ENCODE results near the gene CALD1.
"Not testable (repeated sequence)": the region's sequence is repeated elsewhere in the genome, so short reads cannot be mapped to it uniquely, and the experiment has no call there.

CALD1 gene

DNA sequence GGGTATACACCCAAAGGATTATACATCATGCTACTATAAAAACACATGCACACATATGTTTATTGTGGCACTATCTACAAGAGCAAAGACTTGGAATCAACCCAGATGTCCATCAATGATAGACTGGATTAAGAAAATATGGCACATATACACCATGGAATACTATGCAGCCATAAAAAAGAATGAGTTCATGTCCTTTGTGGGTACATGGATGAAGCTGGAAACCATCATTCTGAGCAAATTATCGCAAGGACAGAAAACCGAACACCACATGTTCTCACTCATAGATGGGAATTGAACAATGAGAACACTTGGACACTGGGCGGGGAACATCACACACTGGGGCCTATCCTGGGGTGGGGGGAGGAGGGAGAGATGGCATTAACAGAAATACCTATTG, 202.2 kb downstream of the CALD1 start:
- DNase-seq (ENCODE audit: low spot score); H2BK12ac ChIP-seq (ENCODE audit: low read length); H3K9ac ChIP-seq (ENCODE audit: low read depth, low read length, poor library complexity); H2AK5ac ChIP-seq (ENCODE audit: low read depth, low read length); H4K91ac ChIP-seq (ENCODE audit: low read depth, low read length, poor library complexity); H3K23ac ChIP-seq (ENCODE audit: low read depth, low read length, poor library complexity); H3K4ac ChIP-seq (ENCODE audit: low read length); H3K27me3 ChIP-seq (ENCODE audit: control insufficient read depth in 3 of 3, insufficient read depth in 3 of 3, low read depth in 1 of 3, low read length in 3 of 3); H3K27ac ChIP-seq (replicated peaks; ENCODE audit: low read length); H3K4me3 ChIP-seq (ENCODE audit: low read length in 2 of 2); H3K14ac ChIP-seq (ENCODE audit: low read length); H3K4me1 ChIP-seq (ENCODE audit: control insufficient read depth in 2 of 2, insufficient read depth in 1 of 2, low read depth in 1 of 2, low read length in 2 of 2); H2BK5ac ChIP-seq (ENCODE audit: low read length); H4K8ac ChIP-seq (ENCODE audit: low read depth, low read length); H2BK120ac ChIP-seq (ENCODE audit: low read depth, low read length); H3K36me3 ChIP-seq (replicated peaks in 1 of 2; ENCODE audit: control insufficient read depth in 2 of 2, insufficient read depth in 2 of 2, low read length in 2 of 2); H2AFZ ChIP-seq (ENCODE audit: low read length); H2BK15ac ChIP-seq (ENCODE audit: low read length); H3K4me2 ChIP-seq (ENCODE audit: insufficient read depth, low read length, poor library complexity, severe bottlenecking); H3K79me1 ChIP-seq (ENCODE audit: low read depth, low read length); H3K9me3 ChIP-seq (replicated peaks in 1 of 2; ENCODE audit: control insufficient read depth in 2 of 2, insufficient read depth in 1 of 2, low read depth in 1 of 2, low read length in 2 of 2); H3K18ac ChIP-seq (ENCODE audit: low read length): not testable (repeated sequence)
- WGBS, 2 donors (ENCODE audit: extremely low coverage in 2 of 2, insufficient read length in 2 of 2, insufficient replicate concordance in 1 of 2): no CpG with 5 or more reads among the region's 3 CpGs

DNA sequence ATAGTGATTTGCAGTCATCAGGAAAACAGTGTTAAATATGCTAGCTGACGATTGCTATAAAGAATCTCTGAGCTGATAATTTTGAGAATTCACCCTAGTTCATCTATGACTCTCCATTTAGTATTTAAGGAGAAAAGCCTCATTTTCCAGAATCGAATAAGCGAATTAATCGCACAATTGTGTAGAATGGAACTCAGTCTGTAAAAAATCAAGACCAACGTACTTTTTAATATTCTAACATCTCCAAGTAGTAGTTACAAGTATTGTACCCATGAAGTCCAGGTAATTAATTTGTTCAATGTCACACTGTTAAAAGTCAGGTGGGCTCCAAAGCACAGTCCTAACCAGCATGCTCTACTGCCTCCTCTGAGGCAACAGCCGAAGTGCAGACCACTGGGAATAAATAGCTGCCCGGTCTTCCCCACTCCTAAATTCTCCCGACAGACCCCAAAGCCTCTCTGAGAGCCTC, 206.5 kb downstream of the CALD1 start:
- H3K4me3 ChIP-seq (ENCODE audit: low read length in 2 of 2): peak overlapping the region in 1 of 2 donors; percentile 69
- whole genome bisulfite sequencing, 2 donors (ENCODE audit: extremely low coverage in 2 of 2, insufficient read length in 2 of 2, insufficient replicate concordance in 1 of 2): no CpG with 5 or more reads among the region's 8 CpGs

DNA sequence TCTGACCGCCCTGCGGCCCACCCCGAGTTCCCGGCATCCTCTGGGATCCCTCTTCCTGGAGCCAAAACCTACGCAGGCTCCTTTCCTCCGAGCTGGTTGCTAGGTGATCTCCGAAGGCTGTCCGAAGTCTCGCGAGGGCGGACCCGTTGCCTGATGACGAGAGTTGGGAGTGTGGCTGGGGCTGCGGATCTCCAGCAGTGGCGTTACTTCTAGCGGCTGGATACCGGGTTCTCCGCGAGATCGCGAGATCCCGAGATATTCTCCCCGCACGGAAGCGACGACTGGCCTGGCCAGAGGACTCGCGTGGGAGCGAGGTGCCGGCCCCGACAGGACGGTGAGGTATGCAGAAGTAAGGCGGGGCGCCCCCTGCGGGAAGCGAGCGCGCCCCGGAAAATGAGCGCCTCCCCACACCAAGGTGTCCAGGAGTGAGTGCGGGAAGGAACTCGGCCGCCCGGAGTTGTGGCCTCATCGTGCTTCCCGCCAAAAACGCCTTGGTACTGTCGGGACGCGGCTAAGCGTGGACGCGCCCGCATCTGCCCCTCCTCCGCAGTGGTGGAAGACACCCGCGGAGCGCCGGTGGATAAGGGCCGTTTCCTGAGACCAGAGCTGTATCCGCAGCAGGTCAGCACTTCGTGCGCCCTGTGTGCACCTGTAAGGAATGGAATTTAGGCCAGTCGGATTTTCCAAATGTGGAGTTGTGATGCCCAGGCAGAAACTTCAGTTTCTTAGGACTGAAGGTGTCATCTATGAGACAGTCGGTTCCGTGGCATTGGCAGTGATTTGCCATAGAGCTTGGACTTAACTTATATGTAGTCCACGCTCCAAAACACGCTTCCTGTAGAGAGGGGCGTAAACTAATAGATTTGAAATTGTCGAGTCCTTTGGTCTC, 207.2 kb downstream of the CALD1 start, which contains the start of gene AGBL3:
TSS of gene AGBL3 (plus strand) at position 146 of the 889 bp plus-strand sequence. CDS start 1,426 bp downstream, outside the sequence.
- Histone ChIP-seq H3K36me3 (replicated peaks in 1 of 2; ENCODE audit: control insufficient read depth in 2 of 2, insufficient read depth in 2 of 2, low read length in 2 of 2) (peaks cover 0 to 36% of the 10 kb centered on the region in 2 donors), H3K9me3 (replicated peaks in 1 of 2; ENCODE audit: control insufficient read depth in 2 of 2, insufficient read depth in 1 of 2, low read depth in 1 of 2, low read length in 2 of 2) (no peaks in the 10 kb centered on the region), H3K4me2 (ENCODE audit: insufficient read depth, low read length, poor library complexity, severe bottlenecking) (peak within 1 kb of the TSS; percentile 66), H2BK120ac (ENCODE audit: low read depth, low read length) (peak within 1 kb of the TSS; percentile 37), H3K4ac (ENCODE audit: low read length) (no peak within 1 kb of the TSS), H3K4me1 (ENCODE audit: control insufficient read depth in 2 of 2, insufficient read depth in 1 of 2, low read depth in 1 of 2, low read length in 2 of 2) (peaks cover 0 to 1% of the 10 kb centered on the region in 2 donors), H3K9ac (ENCODE audit: low read depth, low read length, poor library complexity) (peak within 1 kb of the TSS; percentile 78), H2BK5ac (ENCODE audit: low read length) (peak within 1 kb of the TSS; percentile 84), H3K18ac (ENCODE audit: low read length) (peak within 1 kb of the TSS; percentile 92), H3K79me1 (ENCODE audit: low read depth, low read length) (no peaks in the 10 kb centered on the region), H4K8ac (ENCODE audit: low read depth, low read length) (no peak within 1 kb of the TSS), H3K27ac (replicated peaks; ENCODE audit: low read length) (peak within 1 kb of the TSS; percentile 84), H3K23ac (ENCODE audit: low read depth, low read length, poor library complexity) (no peak within 1 kb of the TSS), H3K27me3 (ENCODE audit: control insufficient read depth in 3 of 3, insufficient read depth in 3 of 3, low read depth in 1 of 3, low read length in 3 of 3) (no peaks in the 10 kb centered on the region), H2BK15ac (ENCODE audit: low read length) (no peak within 1 kb of the TSS), H2BK12ac (ENCODE audit: low read length) (no peak within 1 kb of the TSS), H4K91ac (ENCODE audit: low read depth, low read length, poor library complexity) (no peak within 1 kb of the TSS), H3K4me3 (ENCODE audit: low read length in 2 of 2) (peak within 1 kb of the TSS; percentile 69 to 96), H2AFZ (ENCODE audit: low read length) (peak within 1 kb of the TSS; percentile 93), H2AK5ac (ENCODE audit: low read depth, low read length) (no peak within 1 kb of the TSS), H3K14ac (ENCODE audit: low read length) (peak within 1 kb of the TSS; percentile 39)
- no CpG with 5 or more reads among the region's 70 CpGs for WGBS, 2 donors (ENCODE audit: extremely low coverage in 2 of 2, insufficient read length in 2 of 2, insufficient replicate concordance in 1 of 2)
- DNase-seq (ENCODE audit: low spot score): peak; percentile 89

More for the DNA sequence above, 206.5 kb downstream of the CALD1 start:
- Histone ChIP-seq H3K27ac (replicated peaks; ENCODE audit: low read length) (peak overlapping the region; percentile 63), H3K23ac (ENCODE audit: low read depth, low read length, poor library complexity) (no peak overlapping the region), H4K8ac (ENCODE audit: low read depth, low read length) (no peak overlapping the region), H3K27me3 (ENCODE audit: control insufficient read depth in 3 of 3, insufficient read depth in 3 of 3, low read depth in 1 of 3, low read length in 3 of 3) (no peaks in the 10 kb centered on the region), H3K79me1 (ENCODE audit: low read depth, low read length) (no peaks in the 10 kb centered on the region), H4K91ac (ENCODE audit: low read depth, low read length, poor library complexity) (no peak overlapping the region), H2BK15ac (ENCODE audit: low read length) (no peak overlapping the region), H2AFZ (ENCODE audit: low read length) (peak overlapping the region; percentile 93), H3K9ac (ENCODE audit: low read depth, low read length, poor library complexity) (no peak overlapping the region), H2BK12ac (ENCODE audit: low read length) (no peak overlapping the region), H3K36me3 (replicated peaks in 1 of 2; ENCODE audit: control insufficient read depth in 2 of 2, insufficient read depth in 2 of 2, low read length in 2 of 2) (peaks cover 0 to 29% of the 10 kb centered on the region in 2 donors), H3K4me1 (ENCODE audit: control insufficient read depth in 2 of 2, insufficient read depth in 1 of 2, low read depth in 1 of 2, low read length in 2 of 2) (peaks cover 0 to 1% of the 10 kb centered on the region in 2 donors), H3K4ac (ENCODE audit: low read length) (no peak overlapping the region), H2BK120ac (ENCODE audit: low read depth, low read length) (no peak overlapping the region), H2AK5ac (ENCODE audit: low read depth, low read length) (no peak overlapping the region), H2BK5ac (ENCODE audit: low read length) (no peak overlapping the region), H3K9me3 (replicated peaks in 1 of 2; ENCODE audit: control insufficient read depth in 2 of 2, insufficient read depth in 1 of 2, low read depth in 1 of 2, low read length in 2 of 2) (no peaks in the 10 kb centered on the region), H3K14ac (ENCODE audit: low read length) (no peak overlapping the region), H3K4me2 (ENCODE audit: insufficient read depth, low read length, poor library complexity, severe bottlenecking) (no peak overlapping the region), H3K18ac (ENCODE audit: low read length) (peak overlapping the region; percentile 92)
- DNase-seq (ENCODE audit: low spot score): no peak

DNA sequence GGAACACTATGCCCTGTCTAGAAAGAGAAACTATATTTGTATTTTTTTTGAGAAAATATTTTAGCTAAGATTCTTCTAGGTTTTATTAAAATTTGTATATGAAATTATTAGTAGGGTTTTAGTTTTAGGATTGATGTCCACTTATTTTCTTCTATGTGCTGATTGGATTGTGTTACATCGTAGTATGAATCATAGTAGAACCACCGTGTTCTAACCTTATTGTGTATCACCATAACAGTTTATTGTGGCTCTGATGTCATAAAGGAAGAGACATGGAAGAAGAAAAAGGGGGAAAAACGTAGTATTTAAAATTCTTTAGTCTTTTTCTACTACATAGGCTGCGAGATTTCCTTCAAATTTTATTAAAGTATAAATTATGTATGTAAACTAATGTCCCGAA, 208.7 kb downstream of the CALD1 start:
- Histone ChIP-seq H3K79me1 (ENCODE audit: low read depth, low read length) (no peaks in the 10 kb centered on the region), H3K14ac (ENCODE audit: low read length) (no peak overlapping the region), H4K8ac (ENCODE audit: low read depth, low read length) (no peak overlapping the region), H2AFZ (ENCODE audit: low read length) (no peak overlapping the region), H3K27me3 (ENCODE audit: control insufficient read depth in 3 of 3, insufficient read depth in 3 of 3, low read depth in 1 of 3, low read length in 3 of 3) (no peaks in the 10 kb centered on the region), H3K4me2 (ENCODE audit: insufficient read depth, low read length, poor library complexity, severe bottlenecking) (no peak overlapping the region), H3K4ac (ENCODE audit: low read length) (no peak overlapping the region), H3K36me3 (replicated peaks in 1 of 2; ENCODE audit: control insufficient read depth in 2 of 2, insufficient read depth in 2 of 2, low read length in 2 of 2) (peaks cover 2 to 49% of the 10 kb centered on the region in 2 donors), H3K9ac (ENCODE audit: low read depth, low read length, poor library complexity) (no peak overlapping the region), H3K23ac (ENCODE audit: low read depth, low read length, poor library complexity) (no peak overlapping the region), H2BK5ac (ENCODE audit: low read length) (no peak overlapping the region), H2BK15ac (ENCODE audit: low read length) (no peak overlapping the region), H3K27ac (replicated peaks; ENCODE audit: low read length) (no peak overlapping the region), H2BK120ac (ENCODE audit: low read depth, low read length) (no peak overlapping the region), H2AK5ac (ENCODE audit: low read depth, low read length) (no peak overlapping the region), H3K4me3 (ENCODE audit: low read length in 2 of 2) (peak overlapping the region in 1 of 2 donors; percentile 69), H3K18ac (ENCODE audit: low read length) (no peak overlapping the region), H4K91ac (ENCODE audit: low read depth, low read length, poor library complexity) (no peak overlapping the region), H2BK12ac (ENCODE audit: low read length) (no peak overlapping the region), H3K4me1 (ENCODE audit: control insufficient read depth in 2 of 2, insufficient read depth in 1 of 2, low read depth in 1 of 2, low read length in 2 of 2) (peaks cover 0 to 1% of the 10 kb centered on the region in 2 donors), H3K9me3 (replicated peaks in 1 of 2; ENCODE audit: control insufficient read depth in 2 of 2, insufficient read depth in 1 of 2, low read depth in 1 of 2, low read length in 2 of 2) (no peaks in the 10 kb centered on the region)
- no peak for DNase-seq (ENCODE audit: low spot score)
- no CpG with 5 or more reads among the region's 5 CpGs for WGBS, 2 donors (ENCODE audit: extremely low coverage in 2 of 2, insufficient read length in 2 of 2, insufficient replicate concordance in 1 of 2)

All from neuronal stem cell (in vitro differentiated cells).